ENCODE measurements around the gene PDLIM1.

- no peak for TF ChIP-seq CTCF (IDR thresholded peaks at IDR 0.05; ENCODE audit: insufficient read depth, low read length)
- no peak for TF ChIP-seq REST (IDR thresholded peaks at IDR 0.05; ENCODE audit: insufficient replicate concordance, low read depth)
- no peak for TF ChIP-seq SPI1 (IDR thresholded peaks at IDR 0.05; ENCODE audit: borderline replicate concordance, low read depth)
These were observed 45.3 kb downstream of the PDLIM1 start for GRCh38 chr10:95245425-95246055.

Measured in HL-60 (cell line).